Stimulated activated CD8-positive, alpha-beta memory T cell treated with anti-CD3 and anti-CD28 coated beads, Interleukin-15, amount 100 ng/mL, for 48 hours (primary cell): ENCODE measurements around the gene GOLGB1.

Source experiments
- DNase-seq, 2 donors: peaks; one replicate each; pipeline ENCODE4 v3.0.0-alpha.2; 2020; ENCODE audit warnings: low read depth in 2 of 2

The GOLGB1 gene

GRCh38 chr3:121630355-121630754 lies 119.2 kb downstream of the GOLGB1 start:
- no peak for DNase-seq

- DNase-seq, result no peak
These were observed 119.9 kb downstream of the GOLGB1 start for GRCh38 chr3:121629601-121630000.

GRCh38 chr3:121627622-121628021 lies 121.9 kb downstream of the GOLGB1 start:
- no peak for DNase-seq

GRCh38 chr3:121627211-121627610 lies 122.3 kb downstream of the GOLGB1 start:
- DNase-seq, result no peak

- no peak for DNase-seq
These were observed 123.0 kb downstream of the GOLGB1 start for GRCh38 chr3:121626495-121626894.

DNA sequence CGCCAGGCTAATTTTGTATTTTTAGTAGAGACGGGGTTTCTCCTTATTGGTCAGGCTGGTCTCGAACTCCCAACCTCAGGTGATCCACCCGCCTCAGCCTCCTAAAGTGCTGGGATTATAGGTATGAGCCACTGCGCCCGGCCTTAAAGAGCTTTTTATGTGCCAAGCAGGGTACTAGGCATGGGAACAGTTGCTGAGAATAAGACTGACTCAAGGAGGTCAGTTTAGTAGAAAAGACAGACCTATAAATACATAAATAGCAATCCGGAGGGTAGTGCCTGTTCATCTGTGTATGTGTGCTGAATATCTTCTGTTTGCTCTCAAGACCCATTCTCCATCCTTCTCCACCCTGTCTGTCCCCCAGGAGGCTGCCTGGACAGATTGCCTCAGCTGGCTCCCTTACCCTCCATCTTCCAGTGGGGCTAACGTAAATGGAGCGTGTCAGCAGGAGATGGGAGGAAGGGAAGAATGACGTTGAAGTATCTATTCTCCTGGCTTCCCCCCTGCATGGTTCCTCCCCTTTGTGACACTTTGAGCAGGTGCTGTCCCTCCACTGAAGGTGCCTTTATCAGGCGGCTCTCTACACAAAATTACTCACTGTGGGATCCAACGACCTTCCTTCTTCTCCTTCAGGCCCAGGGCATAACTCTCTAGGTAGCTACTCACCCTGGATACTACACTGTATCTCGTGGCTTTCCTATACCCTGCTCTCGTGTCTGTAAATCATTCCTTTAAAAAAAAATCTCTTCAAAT lies 125.2 kb downstream of the GOLGB1 start:
- no peak for DNase-seq

- no peak for DNase-seq
These were observed 128.1 kb downstream of the GOLGB1 start for GRCh38 chr3:121621491-121621890.

DNA sequence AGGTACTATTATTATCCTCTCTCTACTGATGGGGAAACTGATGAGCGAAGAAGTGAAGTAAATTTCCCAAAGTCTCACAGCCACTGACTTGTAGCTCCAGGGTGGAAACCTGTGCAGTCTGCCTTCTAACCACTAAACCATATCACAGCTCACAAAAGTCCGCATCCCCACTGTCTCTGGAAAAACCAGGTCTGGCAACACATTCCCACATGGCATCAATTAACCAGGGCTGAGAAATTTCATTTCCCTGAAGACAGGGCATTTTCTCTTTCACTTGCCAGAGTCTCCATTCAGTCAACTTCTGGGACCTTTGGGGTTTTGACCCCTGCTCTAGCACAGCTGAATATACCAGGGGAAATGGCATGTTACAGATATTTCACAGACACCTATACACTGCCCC lies 129.8 kb downstream of the GOLGB1 start:
- DNase-seq, result no peak
